ENCODE measurements around the gene BOC. TPM values are rescaled to one million over a fixed set of nuclear protein-coding genes. Genes with fewer than 3 reads are reported as not detected.

Gene BOC
- total and polyA plus RNA-seq, 2 donors (not counting 1 experiment from before 2014, with no cell fraction given) = 2.1 to 4.2 TPM

DNA sequence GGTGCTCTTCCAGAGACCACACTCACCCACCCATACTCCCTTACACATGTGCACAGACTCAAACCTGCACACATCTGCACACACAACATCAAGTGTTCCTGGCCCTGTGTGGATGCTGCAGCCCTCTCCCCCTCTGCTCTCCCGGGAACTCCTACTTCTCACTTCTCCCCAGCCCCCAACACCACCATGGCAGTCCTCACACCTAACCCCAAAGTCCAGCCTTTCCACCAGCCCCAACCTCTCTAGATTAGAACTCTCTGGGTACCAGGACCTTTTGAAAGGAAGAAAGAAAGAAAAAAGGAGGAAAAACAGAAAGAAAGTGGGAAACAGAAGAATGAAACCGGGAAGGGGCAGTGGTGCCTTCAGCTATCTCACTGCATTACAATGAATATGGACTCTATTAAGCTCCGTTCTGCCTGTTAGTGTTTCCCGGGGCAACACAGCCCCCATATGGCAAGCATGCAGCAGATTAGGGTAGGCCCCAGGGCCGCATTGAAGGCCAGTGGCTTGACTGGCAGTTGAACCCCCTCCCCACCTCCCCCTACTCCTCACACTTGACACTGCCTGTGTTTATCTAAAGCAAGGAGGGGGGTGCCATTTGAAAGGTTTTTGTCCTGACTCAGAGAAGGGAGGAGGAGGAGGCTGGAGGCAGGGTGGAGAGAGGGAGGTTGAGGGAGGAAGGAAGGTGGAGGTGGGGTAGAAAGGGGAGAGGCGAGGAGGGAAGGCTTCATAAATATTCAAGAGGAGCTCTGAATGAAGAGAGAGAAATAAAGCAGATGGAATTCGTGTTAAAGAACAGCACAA is 30.1 kb downstream of the BOC start:
- Histone ChIP-seq H3K36me3 (ENCODE audit: control insufficient read depth, insufficient read depth, low read length) (no peaks in the 10 kb centered on the region), H3K79me2 (ENCODE audit: control insufficient read depth, insufficient read depth, low read length) (no peaks in the 10 kb centered on the region), H4K20me1 (ENCODE audit: control insufficient read depth, extremely low read depth, insufficient read depth, low read length) (no peaks in the 10 kb centered on the region), H3K9ac (ENCODE audit: insufficient read depth, low read length) (no peak overlapping the region), H3K4me3 (replicated peaks in 1 of 4; ENCODE audit: control extremely low read depth in 1 of 4, insufficient read depth in 1 of 4, low read depth in 3 of 4, low read length in 4 of 4) (peak overlapping the region in 1 of 4 experiments; percentile 2), H3K4me1 (ENCODE audit: control insufficient read depth, extremely low read depth, insufficient read depth, low read length) (peaks cover 5% of the 10 kb centered on the region), H3K27me3 (ENCODE audit: control insufficient read depth, insufficient read depth, low read length) (no peaks in the 10 kb centered on the region), H2AFZ (ENCODE audit: low read length) (peak overlapping the region; percentile 13), H3K4me2 (ENCODE audit: extremely low read depth, insufficient read depth, low read length) (peak overlapping the region; percentile 42), H3K27ac (ENCODE audit: insufficient read depth, low read length) (no peak overlapping the region), H3K9me3 (ENCODE audit: control insufficient read depth, insufficient read depth, low read depth, low read length) (no peaks in the 10 kb centered on the region)
- peak in 1 of 2 donors; percentile 83 for DNase-seq (ENCODE audit: low read depth in 2 of 2)
- no peak for TF ChIP-seq EZH2 (IDR thresholded peaks at IDR 0.05; ENCODE audit: low read length, missing control alignments)
- TF ChIP-seq, protein P1, sequence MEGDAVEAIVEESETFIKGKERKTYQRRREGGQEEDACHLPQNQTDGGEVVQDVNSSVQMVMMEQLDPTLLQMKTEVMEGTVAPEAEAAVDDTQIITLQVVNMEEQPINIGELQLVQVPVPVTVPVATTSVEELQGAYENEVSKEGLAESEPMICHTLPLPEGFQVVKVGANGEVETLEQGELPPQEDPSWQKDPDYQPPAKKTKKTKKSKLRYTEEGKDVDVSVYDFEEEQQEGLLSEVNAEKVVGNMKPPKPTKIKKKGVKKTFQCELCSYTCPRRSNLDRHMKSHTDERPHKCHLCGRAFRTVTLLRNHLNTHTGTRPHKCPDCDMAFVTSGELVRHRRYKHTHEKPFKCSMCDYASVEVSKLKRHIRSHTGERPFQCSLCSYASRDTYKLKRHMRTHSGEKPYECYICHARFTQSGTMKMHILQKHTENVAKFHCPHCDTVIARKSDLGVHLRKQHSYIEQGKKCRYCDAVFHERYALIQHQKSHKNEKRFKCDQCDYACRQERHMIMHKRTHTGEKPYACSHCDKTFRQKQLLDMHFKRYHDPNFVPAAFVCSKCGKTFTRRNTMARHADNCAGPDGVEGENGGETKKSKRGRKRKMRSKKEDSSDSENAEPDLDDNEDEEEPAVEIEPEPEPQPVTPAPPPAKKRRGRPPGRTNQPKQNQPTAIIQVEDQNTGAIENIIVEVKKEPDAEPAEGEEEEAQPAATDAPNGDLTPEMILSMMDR (conservative IDR thresholded peaks at IDR 0.05 in 1 of 2, IDR thresholded peaks at IDR 0.05 in 1 of 2; ENCODE audit: low read depth in 1 of 2, low read length in 2 of 2) = no peak

DNA sequence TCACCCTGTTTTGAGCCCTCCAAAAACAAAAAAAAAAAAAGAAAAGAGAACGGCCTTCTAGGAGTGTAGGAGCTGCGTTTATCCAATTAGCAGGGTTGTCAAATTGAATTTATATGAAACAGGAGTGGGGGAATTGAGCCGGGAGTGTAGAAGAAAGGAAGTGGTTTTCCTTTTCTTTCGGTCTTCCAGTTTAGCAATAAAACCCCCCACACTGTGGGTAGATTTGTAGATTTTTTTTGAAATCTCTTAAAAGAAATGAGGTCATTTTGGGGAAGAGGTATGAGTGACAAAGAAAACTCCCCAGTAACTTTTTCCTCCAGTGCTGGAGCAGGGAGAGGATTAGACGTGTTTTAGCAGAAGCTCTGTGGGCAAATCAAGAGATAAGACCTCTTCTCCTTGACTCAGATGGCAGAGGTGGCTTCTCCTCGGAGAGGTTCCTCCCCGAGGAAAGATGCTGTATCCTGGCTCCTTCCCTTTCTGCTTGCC is 30.8 kb downstream of the BOC start:
- Histone ChIP-seq H3K4me1 (ENCODE audit: control insufficient read depth, extremely low read depth, insufficient read depth, low read length) (peaks cover 5% of the 10 kb centered on the region), H3K79me2 (ENCODE audit: control insufficient read depth, insufficient read depth, low read length) (no peaks in the 10 kb centered on the region), H3K4me2 (ENCODE audit: extremely low read depth, insufficient read depth, low read length) (peak overlapping the region; percentile 42), H2AFZ (ENCODE audit: low read length) (peak overlapping the region; percentile 32), H4K20me1 (ENCODE audit: control insufficient read depth, extremely low read depth, insufficient read depth, low read length) (no peaks in the 10 kb centered on the region), H3K9me3 (ENCODE audit: control insufficient read depth, insufficient read depth, low read depth, low read length) (no peaks in the 10 kb centered on the region), H3K4me3 (replicated peaks in 1 of 4; ENCODE audit: control extremely low read depth in 1 of 4, insufficient read depth in 1 of 4, low read depth in 3 of 4, low read length in 4 of 4) (peak overlapping the region in 1 of 4 experiments; percentile 1), H3K9ac (ENCODE audit: insufficient read depth, low read length) (no peak overlapping the region), H3K27me3 (ENCODE audit: control insufficient read depth, insufficient read depth, low read length) (no peaks in the 10 kb centered on the region), H3K27ac (ENCODE audit: insufficient read depth, low read length) (no peak overlapping the region), H3K36me3 (ENCODE audit: control insufficient read depth, insufficient read depth, low read length) (no peaks in the 10 kb centered on the region)
- TF ChIP-seq, protein P1 (conservative IDR thresholded peaks at IDR 0.05 in 1 of 2, IDR thresholded peaks at IDR 0.05 in 1 of 2; ENCODE audit: low read depth in 1 of 2, low read length in 2 of 2) = no peak
- no peak for TF ChIP-seq EZH2 (IDR thresholded peaks at IDR 0.05; ENCODE audit: low read length, missing control alignments)
- DNase-seq (ENCODE audit: low read depth in 2 of 2) = peak in 1 of 2 donors; percentile 87

DNA sequence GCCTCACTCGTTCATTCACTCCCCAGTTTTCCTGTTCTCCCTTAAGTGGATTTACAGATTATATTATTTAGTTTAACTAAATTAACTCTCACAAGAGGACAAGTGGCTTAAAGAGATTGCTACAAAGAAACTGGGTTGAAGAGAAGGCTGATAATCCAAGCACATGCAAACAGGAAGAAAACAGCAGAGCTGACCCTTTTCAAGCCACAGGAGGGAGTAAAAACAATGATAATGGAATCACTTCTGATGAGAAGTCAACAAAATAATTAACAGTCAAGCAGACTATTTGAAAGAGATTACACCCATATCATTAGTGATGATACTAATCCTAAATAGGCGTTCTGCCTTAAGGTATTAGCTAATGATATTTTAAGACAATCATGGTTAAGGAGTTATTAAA is 31.7 kb downstream of the BOC start:
- no peak overlapping the region for H2AFZ ChIP-seq (ENCODE audit: low read length)
- no peak for TF ChIP-seq EZH2 (IDR thresholded peaks at IDR 0.05; ENCODE audit: low read length, missing control alignments)
- TF ChIP-seq, protein P1 (conservative IDR thresholded peaks at IDR 0.05 in 1 of 2, IDR thresholded peaks at IDR 0.05 in 1 of 2; ENCODE audit: low read depth in 1 of 2, low read length in 2 of 2) = no peak
- H3K4me3 ChIP-seq (replicated peaks in 1 of 4; ENCODE audit: control extremely low read depth in 1 of 4, insufficient read depth in 1 of 4, low read depth in 3 of 4, low read length in 4 of 4) = no peak overlapping the region
- no peaks in the 10 kb centered on the region for H3K27me3 ChIP-seq (ENCODE audit: control insufficient read depth, insufficient read depth, low read length)
- DNase-seq (ENCODE audit: low read depth in 2 of 2) = no peak
- H3K4me2 ChIP-seq (ENCODE audit: extremely low read depth, insufficient read depth, low read length) = no peak overlapping the region
- no peaks in the 10 kb centered on the region for H4K20me1 ChIP-seq (ENCODE audit: control insufficient read depth, extremely low read depth, insufficient read depth, low read length)
- H3K9me3 ChIP-seq (ENCODE audit: control insufficient read depth, insufficient read depth, low read depth, low read length) = no peaks in the 10 kb centered on the region
- no peak overlapping the region for H3K9ac ChIP-seq (ENCODE audit: insufficient read depth, low read length)
- H3K36me3 ChIP-seq (ENCODE audit: control insufficient read depth, insufficient read depth, low read length) = no peaks in the 10 kb centered on the region
- no peak overlapping the region for H3K27ac ChIP-seq (ENCODE audit: insufficient read depth, low read length)
- no peaks in the 10 kb centered on the region for H3K79me2 ChIP-seq (ENCODE audit: control insufficient read depth, insufficient read depth, low read length)
- H3K4me1 ChIP-seq (ENCODE audit: control insufficient read depth, extremely low read depth, insufficient read depth, low read length) = peaks cover 5% of the 10 kb centered on the region

All from fibroblast of lung (primary cell).